Psoas muscle (tissue), 8 donors: Measurements from ENCODE around the gene RAI14. TPM values are rescaled to one million over a fixed set of nuclear protein-coding genes. Genes with fewer than 3 reads are reported as not detected.

Experiments
- ATAC-seq, 4 donors: fragments of 200-7000 bp; cut with Tn5 transposase; one replicate each; pipeline ENCODE4 v1.9.1; 2020; ENCODE audit warnings: moderate library complexity in 3 of 4, mild to moderate bottlenecking in 2 of 4
- DNase-seq, 2 donors: peaks; one replicate each; pipeline ENCODE4 v3.0.0-alpha.2; 2020
- H3K27ac ChIP-seq: fragments of 200-600 bp; one replicate; pipeline ENCODE4 v1.8.0; 2022
- H3K27me3 ChIP-seq, 3 donors: fragments of 200-600 bp in 1 of 3; one replicate each; pipeline versions ENCODE4 v1.6.1 to v1.8.0; 2013 to 2022; ENCODE audit warnings: low read length in 2 of 3, mild to moderate bottlenecking in 2 of 3, moderate library complexity in 1 of 3; ENCODE audit not compliant: insufficient read depth in 3 of 3
- H3K36me3 ChIP-seq, 2 donors: fragments of 200-600 bp in 1 of 2; one replicate each; pipeline versions ENCODE4 v1.6.1 to v1.8.0; 2013 to 2022; ENCODE audit warnings: low read depth in 1 of 2, mild to moderate bottlenecking in 1 of 2, moderate library complexity in 1 of 2; ENCODE audit not compliant: insufficient read depth in 1 of 2
- H3K4me1 ChIP-seq: fragments of 200-600 bp; one replicate; pipeline ENCODE4 v1.8.0; 2022
- H3K4me3 ChIP-seq: fragments of 200-600 bp; one replicate; pipeline ENCODE4 v1.8.0; 2022; ENCODE audit warnings: mild to moderate bottlenecking
- H3K9me3 ChIP-seq: fragments of 200-600 bp; one replicate; pipeline ENCODE4 v1.8.0; 2022
- CTCF ChIP-seq: fragments of 200-600 bp; IDR thresholded peaks from one replicate; pipeline ENCODE4 v1.8.0; 2022; ENCODE audit warnings: antibody characterized with exemption
- WGBS, 3 donors: extraction: QIAGEN DNeasy Blood & Tissue Kit; methylation state at CpG; one replicate each; pipeline versions ENCODE4 v1.1.6 to v1.1.7; 2013; 5-methylcytosine and 5-hydroxymethylcytosine counted together
- intact Hi-C, 2 donors: fragments of 100-400 bp; cut with DNase I; formaldehyde crosslinking; loops; one replicate each; pipeline versions ENCODE4 v1.11.0 to v1.14.2; 2022
- polyA plus RNA-seq, 3 donors: library from polyadenylated mRNA; stranded (reverse); fragments of 200-250 nt; gene quantifications; one replicate each; pipeline ENCODE4 v1.2.3, GENCODE V29; 2013
- total RNA-seq, 4 donors: library from RNA; stranded (reverse); fragmentation: NEBNext Ultra II Directional in 2 of 4; extraction: Animal tissue kit (Norgen Biotek cat#: 25700) in 2 of 4; gene quantifications; one replicate each; pipeline versions ENCODE4 v1.2.1 to v1.2.4, GENCODE V29; 2021 to 2023
- donor health status: healthy with polysubstance abuse.
- donor health status: DM: no; HTN: no; CAD: no; lungs with moderate emphysema.
- donor health status: Bipolar disorder and iron deficiency.
- donor health status: healthy.
- donor health status: DM: yes; HTN: yes; CAD: no.
- donor health status: DM: no; HTN: no; CAD: no.
- donor health status: DM: no; HTN: no; CAD: no.
- donor health status: DM: yes; HTN: yes; CAD: no.

RAI14 gene
- total and polyA plus RNA-seq, 7 donors = 0.69 to 4.3 (median 2.1) TPM

DNA sequence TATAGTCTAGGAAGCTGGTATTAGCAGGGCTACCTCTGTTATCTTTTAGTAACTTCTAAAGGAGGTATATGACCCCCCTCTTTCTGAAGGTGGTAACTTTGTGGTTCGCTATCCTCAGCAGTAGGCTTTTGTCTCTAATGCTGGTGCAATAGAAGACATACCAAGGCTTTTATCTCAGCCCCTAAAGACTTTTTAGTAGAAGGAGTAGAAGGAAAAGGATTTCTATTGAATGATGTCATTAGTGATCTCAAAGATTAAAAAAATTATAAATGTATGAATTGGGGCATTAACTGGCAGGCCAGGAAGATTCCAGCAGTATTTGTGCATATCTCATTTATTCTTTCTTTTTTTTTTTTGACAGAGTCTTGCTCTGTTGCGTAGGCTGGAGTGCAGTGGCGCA lies 78.2 kb downstream of the RAI14 start:
- ATAC-seq (no peak), DNase-seq (no peak)
- no peak for TF ChIP-seq CTCF
- Histone ChIP-seq H3K36me3 (no peaks in the 10 kb centered on the region), H3K27ac (no peak overlapping the region), H3K27me3 (peaks cover 0 to 3% (median 0%) of the 10 kb centered on the region in 3 donors), H3K9me3 (no peaks in the 10 kb centered on the region), H3K4me1 (no peaks in the 10 kb centered on the region), H3K4me3 (no peak overlapping the region)
- intact Hi-C loops = no loop called here
- WGBS, 3 donors = 96 to 99% (median 98%) methylated on average over 3 of the region's 3 CpGs

DNA sequence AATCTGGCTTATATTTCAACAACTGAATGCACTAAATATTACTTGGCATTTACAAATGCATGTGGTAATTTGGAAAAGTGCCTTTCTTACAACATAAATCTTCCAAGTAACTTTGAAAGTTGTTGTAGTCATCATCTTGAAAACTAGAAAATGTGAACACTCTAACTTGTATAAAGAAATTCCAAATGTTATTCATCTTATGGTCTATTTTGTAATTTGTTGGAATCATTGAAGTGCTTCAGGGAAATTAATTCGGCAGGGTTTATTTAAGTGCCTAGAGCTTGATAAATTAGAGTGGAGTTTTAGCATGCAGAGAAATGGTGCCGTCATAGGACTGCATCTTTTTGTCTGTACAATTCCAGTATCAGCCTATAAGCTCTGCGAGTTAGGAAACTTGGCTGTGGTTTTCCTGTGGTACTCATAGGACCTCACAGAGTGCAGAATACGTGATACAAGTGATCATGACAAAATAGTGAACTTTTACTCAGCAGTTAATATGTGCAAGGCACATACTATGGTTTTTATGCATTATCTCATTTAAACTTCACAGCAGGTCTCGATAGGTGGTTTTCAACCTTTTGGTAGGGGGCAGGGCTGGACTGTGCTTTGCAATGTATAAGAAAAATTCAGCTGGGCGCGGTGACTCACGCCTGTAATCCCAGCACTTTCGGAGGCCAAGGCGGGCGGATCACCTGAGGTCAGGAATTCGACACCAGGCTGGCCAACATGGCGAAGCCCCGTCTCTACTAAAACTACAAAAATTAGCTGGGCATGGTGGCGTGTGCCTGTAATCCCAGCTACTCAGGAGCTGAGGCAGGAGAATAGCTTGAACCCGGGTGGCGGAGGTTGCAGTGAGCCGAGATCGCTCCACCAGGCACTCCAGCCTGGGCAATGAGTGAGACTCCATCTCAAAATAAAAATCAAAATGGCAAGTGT lies 79.6 kb downstream of the RAI14 start:
- WGBS, 3 donors = 81 to 85% (median 82%) methylated on average over 19 of the region's 19 CpGs
- DNase-seq (no peak), ATAC-seq (no peak)
- H3K27ac ChIP-seq = no peak overlapping the region
- H3K36me3 ChIP-seq = no peaks in the 10 kb centered on the region
- no peaks in the 10 kb centered on the region for H3K9me3 ChIP-seq
- no peak overlapping the region for H3K4me3 ChIP-seq
- intact Hi-C loops = no loop called here
- no peak for TF ChIP-seq CTCF
- H3K27me3 ChIP-seq = peaks cover 0 to 3% (median 0%) of the 10 kb centered on the region in 3 donors
- no peaks in the 10 kb centered on the region for H3K4me1 ChIP-seq

DNA sequence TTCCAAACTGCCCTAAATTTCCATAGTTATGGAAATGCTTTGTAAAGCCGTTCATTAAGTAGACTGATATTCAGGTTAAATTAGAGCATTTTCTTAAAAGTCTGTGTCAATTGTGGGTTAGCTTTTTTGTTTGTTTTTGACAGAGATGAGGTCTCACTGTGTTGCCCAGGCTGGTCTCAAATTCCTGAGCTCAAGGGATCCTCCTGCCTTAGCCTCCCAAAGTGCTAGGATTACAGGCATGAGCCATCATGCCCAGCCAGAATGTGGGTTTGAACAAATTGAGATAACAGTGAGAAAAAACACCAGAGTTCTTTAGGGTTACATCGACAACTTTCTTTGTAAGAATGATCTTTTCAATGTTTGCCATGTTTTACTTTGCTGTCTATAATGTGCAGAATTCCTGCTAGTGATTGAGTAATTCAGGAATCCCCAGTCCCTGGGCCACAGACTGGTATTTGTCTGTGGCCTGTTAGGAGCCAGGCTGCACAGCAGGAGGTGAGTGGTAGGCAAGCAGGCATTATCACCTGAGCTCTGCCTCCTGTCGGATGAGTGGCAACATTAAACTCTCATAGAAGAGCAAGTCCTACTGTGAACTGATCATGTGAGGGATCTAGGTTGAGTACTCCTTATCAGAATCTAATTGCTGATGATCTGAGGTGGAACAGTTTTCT lies 80.5 kb downstream of the RAI14 start:
- peaks cover 0 to 3% (median 0%) of the 10 kb centered on the region in 3 donors for H3K27me3 ChIP-seq
- no peak for TF ChIP-seq CTCF
- 91 to 99% (median 96%) methylated on average over 3 of the region's 3 CpGs for WGBS, 3 donors
- H3K4me3 ChIP-seq = no peak overlapping the region
- no peak for DNase-seq
- intact Hi-C loops = no loop called here
- no peaks in the 10 kb centered on the region for H3K9me3 ChIP-seq
- ATAC-seq = no peak
- H3K27ac ChIP-seq = no peak overlapping the region
- no peaks in the 10 kb centered on the region for H3K36me3 ChIP-seq
- H3K4me1 ChIP-seq = no peaks in the 10 kb centered on the region

DNA sequence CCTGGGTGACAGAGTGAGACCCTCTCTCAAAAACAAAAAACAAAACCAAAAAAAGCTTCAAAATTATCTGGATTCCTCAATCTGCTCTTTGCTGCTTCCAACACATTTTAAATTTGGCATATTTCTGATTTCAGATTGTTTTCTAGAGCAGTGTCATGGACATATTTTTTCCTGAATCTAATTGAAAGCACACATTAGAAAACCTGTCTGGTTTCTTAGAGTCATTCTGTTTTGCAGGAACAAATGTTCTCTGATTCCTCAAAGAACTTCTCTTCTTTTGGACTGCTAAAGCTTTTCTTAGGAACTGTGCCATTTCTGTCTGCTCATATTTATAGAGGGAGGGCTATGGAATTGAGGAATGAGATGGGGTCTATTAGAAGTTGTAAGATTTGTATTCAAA lies 81.6 kb downstream of the RAI14 start:
- no peak for ATAC-seq
- no peak overlapping the region for H3K27ac ChIP-seq
- H3K27me3 ChIP-seq = peaks cover 0 to 3% (median 0%) of the 10 kb centered on the region in 3 donors
- no peak overlapping the region for H3K4me3 ChIP-seq
- DNase-seq = no peak
- intact Hi-C loops = no loop called here
- no peaks in the 10 kb centered on the region for H3K4me1 ChIP-seq
- no peak for TF ChIP-seq CTCF
- H3K36me3 ChIP-seq = no peaks in the 10 kb centered on the region
- H3K9me3 ChIP-seq = no peaks in the 10 kb centered on the region
